DMS153 (cell line): ENCODE data around the gene GRID2IP.

ENCODE experiments used
- DNase-seq: peaks from one replicate; lab custom pipeline; 2025; lab: John Stamatoyannopoulos, UW

The GRID2IP gene

DNA sequence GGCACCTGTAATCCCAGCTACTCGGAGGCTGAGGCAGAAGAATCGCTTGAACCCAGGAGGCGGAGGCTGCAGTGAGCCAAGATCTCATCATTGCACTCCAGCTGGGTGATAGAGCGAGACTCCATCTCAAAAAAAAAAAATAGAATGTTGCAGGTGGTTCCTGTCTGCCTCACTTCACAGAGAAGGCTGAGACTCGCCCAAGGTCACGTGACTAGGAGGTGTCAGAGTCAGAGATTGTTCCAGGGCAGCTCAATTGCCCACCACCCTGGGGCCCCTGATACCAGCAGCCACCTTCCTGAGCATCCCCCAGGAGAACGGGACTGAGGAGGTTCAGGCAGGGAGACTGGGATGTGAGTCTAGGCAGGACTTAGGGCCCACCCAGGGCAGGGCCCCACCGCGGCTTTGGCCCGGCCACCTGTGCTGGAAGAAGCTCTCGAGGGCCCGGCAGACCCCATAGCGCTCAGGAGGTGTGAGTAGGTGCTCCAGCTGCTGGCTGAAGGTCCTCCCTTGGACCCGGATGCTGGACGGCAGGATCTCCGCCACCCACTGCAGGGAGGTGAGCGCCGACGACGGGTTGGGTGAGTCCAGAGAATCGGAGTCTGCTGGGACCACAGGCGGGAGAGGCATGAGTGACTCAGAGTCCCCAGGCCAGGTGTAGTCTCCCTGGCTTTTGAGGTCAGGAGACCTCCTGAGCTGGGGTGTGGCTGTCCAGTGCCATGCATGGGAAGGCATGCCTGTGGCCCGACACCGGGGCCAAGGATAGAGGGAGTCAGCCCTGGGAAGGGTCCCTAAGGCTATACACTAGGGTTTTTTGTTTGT, 30.9 kb downstream of the GRID2IP start:
- no peak for DNase-seq

DNA sequence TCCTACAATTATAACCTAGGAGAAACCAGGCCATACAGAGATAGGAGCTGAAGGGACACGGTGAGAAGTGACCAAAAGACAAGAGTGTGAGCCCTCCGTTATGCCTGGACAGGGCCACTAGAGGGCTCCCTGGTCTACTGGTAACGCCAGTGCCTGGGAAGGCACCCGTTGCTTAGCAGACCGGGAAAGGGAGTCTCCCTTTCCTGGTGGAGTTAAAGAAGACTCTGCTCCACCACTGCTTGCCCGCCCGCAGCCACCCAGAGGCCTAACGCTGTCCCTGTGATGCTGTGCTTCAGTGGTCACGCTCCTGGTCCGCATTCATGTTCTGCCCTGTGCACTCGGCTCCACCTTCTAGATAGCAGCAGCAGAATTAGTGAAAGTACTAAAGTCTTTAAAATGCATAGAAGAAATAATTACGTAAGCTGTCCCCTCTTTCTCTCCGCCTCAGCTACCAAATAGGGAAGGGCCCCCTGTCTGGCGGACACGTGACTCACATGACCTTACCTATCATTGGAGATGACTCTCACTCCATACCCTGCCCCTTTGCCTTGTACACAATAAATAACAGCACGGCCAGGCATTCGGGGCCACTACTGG, 34.8 kb downstream of the GRID2IP start:
- peak; percentile 76 for DNase-seq

GRCh38 chr7:6513541-6513940, 37.7 kb downstream of the GRID2IP start:
- DNase-seq: no peak

- DNase-seq: no peak
Measured at GRCh38 chr7:6512892-6513291, 38.4 kb downstream of the GRID2IP start.

- DNase-seq: no peak
Measured at GRCh38 chr7:6510476-6511133, 40.7 kb downstream of the GRID2IP start.

DNA sequence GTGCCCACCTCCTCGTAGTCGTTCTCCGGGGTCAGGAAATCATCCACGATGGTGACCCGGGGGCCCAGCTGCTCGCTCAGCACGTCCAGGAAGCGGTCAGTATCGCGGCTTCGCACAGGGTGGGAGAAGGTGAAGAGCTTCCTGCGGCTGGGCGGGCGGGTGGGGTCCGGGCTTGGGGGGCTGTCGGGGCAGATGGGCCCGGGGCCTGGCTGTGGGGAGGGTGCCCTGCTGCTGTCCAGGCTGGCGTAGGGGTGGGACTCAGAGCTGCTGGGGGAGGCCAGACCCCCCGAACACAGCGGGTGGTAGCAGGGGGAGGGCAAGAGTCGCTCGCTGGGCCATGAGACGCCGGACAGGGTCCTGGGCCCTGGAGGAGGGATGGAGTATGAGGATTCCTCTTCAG, 42.3 kb downstream of the GRID2IP start:
- no peak for DNase-seq

GRCh38 chr7:6508539-6508938, 42.7 kb downstream of the GRID2IP start:
- no peak for DNase-seq

DNA sequence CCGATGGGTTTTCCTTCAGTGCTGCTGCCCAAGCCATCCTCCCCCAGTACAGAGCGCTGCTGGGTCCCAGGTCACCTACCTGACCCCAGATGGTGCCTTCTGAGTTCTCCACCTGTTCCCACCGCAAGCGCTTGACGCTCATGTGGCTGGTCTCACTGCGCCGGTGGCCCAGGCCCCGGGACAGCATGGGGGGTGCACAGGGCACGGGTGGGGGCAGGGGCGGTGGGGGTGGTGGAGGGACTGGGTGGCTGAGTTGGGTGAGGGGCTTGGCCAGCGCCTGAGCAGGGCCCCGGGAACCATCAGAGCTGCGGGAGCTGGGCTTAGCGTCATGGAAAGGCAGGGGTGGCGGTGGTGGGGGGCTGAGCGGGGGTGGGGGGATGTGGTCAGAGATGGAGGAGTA, 43.4 kb downstream of the GRID2IP start:
- DNase-seq: no peak

GRCh38 chr7:6505685-6506559, 45.3 kb downstream of the GRID2IP start:
- no peak for DNase-seq

- no peak for DNase-seq
Measured at GRCh38 chr7:6504996-6505395, 46.3 kb downstream of the GRID2IP start.

DNA sequence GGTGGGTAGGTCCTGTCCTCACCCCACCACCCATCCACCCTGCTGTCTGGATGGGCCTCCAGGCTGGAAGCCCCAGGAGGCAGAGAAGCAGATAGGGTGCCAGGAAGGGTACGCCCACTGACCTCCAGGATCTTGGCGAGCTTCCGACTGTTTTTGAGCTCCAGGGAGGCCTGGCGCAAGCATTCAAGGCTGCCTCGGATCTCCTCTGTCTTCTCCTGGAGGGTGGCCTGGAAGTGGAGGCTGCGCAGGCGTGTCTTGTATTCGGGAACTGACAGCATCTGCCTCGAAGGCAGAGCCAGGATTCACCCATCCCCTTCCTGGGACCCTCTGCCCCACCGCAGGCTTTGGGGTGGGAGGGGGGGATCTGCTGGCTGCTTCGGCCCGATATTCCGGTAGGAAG, 48.4 kb downstream of the GRID2IP start:
- no peak for DNase-seq

DNA sequence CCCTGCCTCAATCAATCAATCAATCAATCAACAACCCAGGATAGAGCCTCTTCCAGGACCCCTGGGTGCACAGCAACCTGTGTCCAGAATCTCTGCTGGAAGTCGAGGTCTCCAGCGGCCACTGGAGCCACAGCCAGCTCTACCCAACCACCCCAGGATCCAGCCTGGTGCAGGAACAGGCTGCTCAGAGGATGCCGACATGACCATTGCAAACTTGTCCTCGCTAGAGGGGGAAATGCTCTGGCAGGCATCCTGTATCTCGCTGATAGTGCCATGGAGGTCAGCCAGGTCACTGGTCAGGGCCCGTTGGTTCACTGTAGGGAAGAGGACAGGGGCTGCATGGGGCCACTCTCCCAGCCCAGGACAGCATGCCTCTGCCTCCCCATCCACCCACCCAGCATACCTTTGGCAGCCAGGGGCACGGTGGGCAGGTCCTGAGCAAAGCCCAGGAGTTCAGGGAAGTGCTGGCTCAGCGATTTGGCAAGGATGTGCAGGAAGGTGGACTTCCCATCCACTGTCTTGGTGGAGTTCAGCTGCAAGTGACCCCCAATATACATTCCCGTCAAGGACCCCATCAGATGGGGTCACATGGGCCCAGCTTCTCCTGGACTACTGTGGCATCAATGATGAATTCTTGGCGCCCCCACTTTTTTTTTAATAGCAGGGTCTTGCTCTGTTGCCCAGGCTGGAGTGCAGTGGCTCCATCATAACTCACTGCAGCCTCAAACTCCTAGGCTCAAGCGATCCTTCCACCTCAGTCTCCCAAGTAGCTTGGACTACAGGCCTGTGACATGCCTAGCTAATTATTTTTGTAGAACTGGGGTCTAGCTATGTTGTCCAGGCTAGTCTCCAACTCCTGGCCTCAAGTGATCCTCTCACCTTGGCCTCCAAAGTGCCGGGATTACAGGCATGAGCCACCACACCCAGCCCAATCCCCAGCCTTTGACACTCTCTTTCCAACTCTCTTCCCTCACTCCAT, 49.4 kb downstream of the GRID2IP start:
- DNase-seq: no peak

GRCh38 chr7:6500691-6501090, 50.6 kb downstream of the GRID2IP start:
- DNase-seq: no peak

GRCh38 chr7:6497994-6498393, 53.3 kb downstream of the GRID2IP start:
- no peak for DNase-seq

GRCh38 chr7:6497637-6497905, 53.7 kb downstream of the GRID2IP start:
- no peak for DNase-seq

GRCh38 chr7:6496842-6497636, 54.2 kb downstream of the GRID2IP start:
- no peak for DNase-seq

DNA sequence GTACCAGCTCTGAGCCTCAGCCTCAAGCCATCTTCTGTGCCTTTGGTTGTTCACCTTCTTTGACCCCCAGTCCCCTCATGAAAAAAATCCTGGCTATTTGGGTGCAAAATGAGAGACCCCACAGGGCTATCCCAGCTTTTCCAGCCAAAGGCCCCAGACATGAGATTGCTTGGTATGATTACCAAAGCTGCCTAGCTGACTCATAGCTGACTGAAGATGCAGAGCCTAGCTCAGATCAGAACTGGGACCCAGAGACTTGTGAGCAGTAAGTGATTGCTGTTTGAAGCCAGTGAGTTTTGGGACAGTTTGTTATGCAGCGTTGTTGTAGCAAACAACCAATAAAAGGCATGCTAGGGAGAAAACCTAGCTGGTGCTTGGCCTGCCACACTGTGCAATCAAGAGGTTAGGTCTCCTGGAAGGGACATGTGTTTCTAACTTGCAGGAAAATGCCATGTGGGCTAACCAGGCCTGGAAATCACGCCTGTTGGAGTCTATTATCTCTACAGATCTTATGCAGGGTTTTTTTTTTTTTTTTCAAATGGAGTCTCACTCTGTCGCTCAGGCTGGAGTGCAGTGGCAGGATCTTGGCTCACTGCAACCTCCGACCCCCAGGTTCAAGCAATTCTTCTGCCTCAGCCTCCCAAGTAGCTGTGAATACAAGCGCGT, 55.5 kb downstream of the GRID2IP start:
- no peak for DNase-seq

GRCh38 chr7:6494365-6494764, 56.9 kb downstream of the GRID2IP start:
- no peak for DNase-seq

DNA sequence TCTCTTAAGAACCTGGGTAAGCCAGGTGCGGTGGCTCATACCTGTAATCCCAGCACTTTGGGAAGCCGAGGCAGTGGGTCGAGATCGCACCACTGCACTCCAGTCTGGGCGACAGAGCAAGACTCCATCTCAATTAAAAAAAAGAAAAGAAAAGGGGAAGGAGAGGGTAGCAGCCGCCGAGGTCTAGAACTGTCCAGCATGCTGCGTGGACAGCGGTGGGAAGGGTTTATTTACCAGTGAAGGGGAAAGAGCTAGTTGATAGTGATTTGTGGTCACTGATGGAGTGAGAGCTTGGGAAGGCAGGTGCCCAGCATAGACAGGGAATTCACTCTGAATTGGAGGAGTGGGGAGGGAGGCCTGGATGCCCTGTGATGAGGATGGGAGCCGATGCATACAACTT, 60.1 kb downstream of the GRID2IP start:
- DNase-seq: no peak

GRCh38 chr7:6489612-6490011, 61.6 kb downstream of the GRID2IP start:
- no peak for DNase-seq
